Measurements from ENCODE around the gene PSTPIP1.

Gene PSTPIP1

DNA sequence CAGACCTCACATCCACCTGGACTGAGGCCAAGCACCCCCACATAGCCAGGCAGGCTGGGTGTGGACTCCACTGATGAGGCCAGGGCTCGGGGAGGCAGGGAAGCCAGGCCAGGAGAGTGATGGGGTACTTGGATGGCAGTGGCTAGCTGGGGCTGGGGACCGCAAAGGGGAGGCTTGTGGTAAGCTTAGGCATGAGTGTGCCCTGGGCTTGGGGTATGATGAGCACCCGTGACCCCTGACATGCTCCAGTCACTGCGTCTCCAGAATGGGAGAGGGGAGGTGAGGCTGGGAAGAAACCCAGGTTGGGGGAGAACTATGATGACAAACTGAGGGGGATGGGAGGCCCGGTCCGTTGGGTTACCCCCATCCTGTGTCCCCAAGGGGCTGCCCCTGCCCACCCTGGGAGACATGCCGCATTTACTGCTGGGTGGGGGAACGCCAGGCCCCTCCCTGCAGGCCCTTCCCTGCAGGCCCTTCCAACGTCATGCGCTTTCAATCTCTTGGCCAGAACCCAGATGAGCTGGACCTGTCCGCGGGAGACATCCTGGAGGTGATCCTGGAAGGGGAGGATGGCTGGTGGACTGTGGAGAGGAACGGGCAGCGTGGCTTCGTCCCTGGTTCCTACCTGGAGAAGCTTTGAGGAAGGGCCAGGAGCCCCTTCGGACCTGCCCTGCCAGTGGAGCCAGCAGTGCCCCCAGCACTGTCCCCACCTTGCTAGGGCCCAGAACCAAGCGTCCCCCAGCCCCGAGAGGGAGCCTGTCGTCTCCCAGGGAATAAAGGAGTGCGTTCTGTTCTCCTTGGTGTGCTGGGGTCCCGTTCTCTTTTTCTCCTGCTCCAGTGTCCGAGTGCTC, 41.8 kb downstream of the PSTPIP1 start:
- no peak overlapping the region for H3K27ac ChIP-seq (ENCODE audit: low read length)
- peaks cover 28% of the 10 kb centered on the region for H3K36me3 ChIP-seq (replicated peaks; ENCODE audit: low read depth, low read length)
- no peak for TF ChIP-seq EZH2phosphoT487 (IDR thresholded peaks at IDR 0.05; ENCODE audit: low read depth)
- TF ChIP-seq, protein P1, sequence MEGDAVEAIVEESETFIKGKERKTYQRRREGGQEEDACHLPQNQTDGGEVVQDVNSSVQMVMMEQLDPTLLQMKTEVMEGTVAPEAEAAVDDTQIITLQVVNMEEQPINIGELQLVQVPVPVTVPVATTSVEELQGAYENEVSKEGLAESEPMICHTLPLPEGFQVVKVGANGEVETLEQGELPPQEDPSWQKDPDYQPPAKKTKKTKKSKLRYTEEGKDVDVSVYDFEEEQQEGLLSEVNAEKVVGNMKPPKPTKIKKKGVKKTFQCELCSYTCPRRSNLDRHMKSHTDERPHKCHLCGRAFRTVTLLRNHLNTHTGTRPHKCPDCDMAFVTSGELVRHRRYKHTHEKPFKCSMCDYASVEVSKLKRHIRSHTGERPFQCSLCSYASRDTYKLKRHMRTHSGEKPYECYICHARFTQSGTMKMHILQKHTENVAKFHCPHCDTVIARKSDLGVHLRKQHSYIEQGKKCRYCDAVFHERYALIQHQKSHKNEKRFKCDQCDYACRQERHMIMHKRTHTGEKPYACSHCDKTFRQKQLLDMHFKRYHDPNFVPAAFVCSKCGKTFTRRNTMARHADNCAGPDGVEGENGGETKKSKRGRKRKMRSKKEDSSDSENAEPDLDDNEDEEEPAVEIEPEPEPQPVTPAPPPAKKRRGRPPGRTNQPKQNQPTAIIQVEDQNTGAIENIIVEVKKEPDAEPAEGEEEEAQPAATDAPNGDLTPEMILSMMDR (IDR thresholded peaks at IDR 0.05; ENCODE audit: low read depth, low read length): no peak
- no peaks in the 10 kb centered on the region for H3K27me3 ChIP-seq (ENCODE audit: low read depth, low read length)
- H3K4me2 ChIP-seq (ENCODE audit: low read length): no peak overlapping the region
- H2AFZ ChIP-seq (ENCODE audit: low read depth, low read length): no peak overlapping the region
- H3K4me1 ChIP-seq (ENCODE audit: low read length): peaks cover 16% of the 10 kb centered on the region
- H3K9ac ChIP-seq (ENCODE audit: low read length): no peak overlapping the region
- H3K9me3 ChIP-seq (ENCODE audit: insufficient read depth, low read length): no peaks in the 10 kb centered on the region
- no peaks in the 10 kb centered on the region; the same call in 1 of the 2 replicates for H4K20me1 ChIP-seq (ENCODE audit: insufficient read depth, low read length)
- no peak overlapping the region for H3K4me3 ChIP-seq (ENCODE audit: low read length)
- no peaks in the 10 kb centered on the region for H3K79me2 ChIP-seq (ENCODE audit: low read length)

DNA sequence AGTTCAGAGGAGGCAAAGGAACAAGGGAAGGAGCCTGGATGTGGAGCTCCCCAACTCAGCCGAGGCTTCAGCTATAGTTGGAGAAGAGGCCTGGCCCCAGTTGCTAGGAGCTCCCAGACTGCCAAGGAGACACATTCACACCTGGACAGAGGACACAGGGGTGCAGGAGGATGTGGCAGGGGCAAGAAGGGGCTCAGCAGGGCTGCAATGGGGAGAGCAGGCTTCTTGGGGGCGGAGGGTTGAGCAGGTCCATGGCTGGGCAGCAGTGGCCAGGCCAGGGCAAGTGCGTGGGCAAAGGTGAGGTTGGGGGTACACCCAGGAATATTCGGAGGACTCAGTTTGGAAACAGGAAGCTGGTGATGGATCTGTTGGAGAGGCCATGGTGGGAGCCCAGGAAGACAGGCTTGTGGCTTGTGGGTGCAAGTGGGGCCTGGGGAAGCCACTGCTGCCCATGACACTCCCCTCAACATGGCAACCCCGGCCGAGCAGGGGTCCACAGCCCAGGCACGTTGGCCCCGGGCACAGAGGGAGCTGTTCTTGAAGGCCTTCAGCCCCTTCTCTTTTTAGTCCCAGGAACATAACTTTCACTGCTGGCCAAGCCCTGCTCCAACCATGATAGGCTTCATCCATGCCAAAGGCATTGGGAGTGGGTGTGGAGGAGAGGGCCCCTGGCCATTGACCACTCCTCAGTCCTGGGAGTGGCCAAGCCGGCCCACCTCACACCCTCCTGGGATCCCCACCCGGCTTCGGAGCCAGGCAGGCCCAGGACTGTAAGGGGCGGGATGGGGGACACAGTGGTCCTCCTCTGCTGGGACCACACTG, 42.7 kb downstream of the PSTPIP1 start:
- no peaks in the 10 kb centered on the region for H3K9me3 ChIP-seq (ENCODE audit: insufficient read depth, low read length)
- H3K4me3 ChIP-seq (ENCODE audit: low read length): no peak overlapping the region
- no peak overlapping the region for H3K4me2 ChIP-seq (ENCODE audit: low read length)
- peaks cover 14% of the 10 kb centered on the region for H3K4me1 ChIP-seq (ENCODE audit: low read length)
- TF ChIP-seq, protein P1 (IDR thresholded peaks at IDR 0.05; ENCODE audit: low read depth, low read length): no peak
- TF ChIP-seq EZH2phosphoT487 (IDR thresholded peaks at IDR 0.05; ENCODE audit: low read depth): no peak
- H2AFZ ChIP-seq (ENCODE audit: low read depth, low read length): no peak overlapping the region
- no peaks in the 10 kb centered on the region for H3K79me2 ChIP-seq (ENCODE audit: low read length)
- H4K20me1 ChIP-seq (ENCODE audit: insufficient read depth, low read length): no peaks in the 10 kb centered on the region; the same call in 1 of the 2 replicates
- H3K27ac ChIP-seq (ENCODE audit: low read length): no peak overlapping the region
- H3K9ac ChIP-seq (ENCODE audit: low read length): no peak overlapping the region
- H3K27me3 ChIP-seq (ENCODE audit: low read depth, low read length): no peaks in the 10 kb centered on the region
- peaks cover 34% of the 10 kb centered on the region for H3K36me3 ChIP-seq (replicated peaks; ENCODE audit: low read depth, low read length)

DNA sequence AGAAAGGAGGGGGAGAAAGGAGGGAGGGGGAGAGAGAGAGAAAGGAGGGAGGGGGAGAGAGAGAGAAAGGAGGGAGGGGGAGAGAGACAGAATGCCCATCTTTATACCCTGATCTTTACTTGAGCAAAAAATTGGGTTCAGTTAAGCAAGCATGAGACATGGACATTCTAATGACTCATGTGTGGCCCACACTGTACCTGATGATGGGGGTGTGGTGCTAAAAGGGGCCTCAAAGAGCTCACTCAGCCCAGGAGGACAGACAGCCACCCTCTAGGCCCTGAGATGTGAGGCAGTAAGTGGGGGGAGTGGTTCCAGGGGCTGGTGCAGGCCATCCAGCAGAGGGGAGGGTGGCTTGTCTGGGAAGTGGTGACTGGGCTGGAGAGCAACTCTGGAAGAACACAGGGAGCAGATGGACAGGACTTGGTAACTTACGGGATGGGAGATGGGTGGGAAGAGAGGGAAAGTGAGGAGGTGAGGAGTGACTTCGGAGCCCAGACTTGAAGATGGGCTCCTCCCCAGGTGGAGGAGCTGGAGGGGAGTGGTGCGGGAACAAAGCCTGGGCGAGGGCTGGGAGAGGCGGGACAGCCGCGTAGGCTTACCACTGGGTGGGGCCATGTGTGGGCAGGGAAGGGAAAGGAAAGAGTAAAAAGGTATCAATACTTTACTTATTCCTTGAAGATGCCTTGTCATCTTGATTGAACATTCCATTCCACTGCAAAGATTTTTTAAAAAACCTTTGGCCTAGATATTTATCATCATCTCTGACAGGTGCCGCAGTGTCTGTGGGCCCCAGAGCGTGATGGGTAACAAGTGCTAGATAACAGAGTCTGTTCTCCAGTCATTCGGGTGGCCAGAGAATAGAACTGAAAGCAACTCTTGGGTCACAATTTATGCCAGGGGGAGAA, 43.6 kb downstream of the PSTPIP1 start:
- no peak overlapping the region for H3K27ac ChIP-seq (ENCODE audit: low read length)
- no peaks in the 10 kb centered on the region; the same call in 1 of the 2 replicates for H4K20me1 ChIP-seq (ENCODE audit: insufficient read depth, low read length)
- H3K4me2 ChIP-seq (ENCODE audit: low read length): no peak overlapping the region
- H3K4me1 ChIP-seq (ENCODE audit: low read length): 0 out of 2 replicates have a peak, but pooled peaks cover 6% of the 10 kb centered on the region
- H2AFZ ChIP-seq (ENCODE audit: low read depth, low read length): no peak overlapping the region
- no peaks in the 10 kb centered on the region for H3K79me2 ChIP-seq (ENCODE audit: low read length)
- no peak for TF ChIP-seq EZH2phosphoT487 (IDR thresholded peaks at IDR 0.05; ENCODE audit: low read depth)
- TF ChIP-seq, protein P1 (IDR thresholded peaks at IDR 0.05; ENCODE audit: low read depth, low read length): no peak
- H3K4me3 ChIP-seq (ENCODE audit: low read length): no peak overlapping the region
- no peaks in the 10 kb centered on the region for H3K27me3 ChIP-seq (ENCODE audit: low read depth, low read length)
- peaks cover 43% of the 10 kb centered on the region for H3K36me3 ChIP-seq (replicated peaks; ENCODE audit: low read depth, low read length)
- no peaks in the 10 kb centered on the region for H3K9me3 ChIP-seq (ENCODE audit: insufficient read depth, low read length)
- H3K9ac ChIP-seq (ENCODE audit: low read length): no peak overlapping the region
